ENCODE results near the gene TSACC. TPM values are rescaled to one million over a fixed set of nuclear protein-coding genes. Genes with fewer than 3 reads are reported as not detected.

Gene TSACC
- total and polyA plus RNA-seq, 4 donors: 0.28 to 2.7 (median 0.60) TPM; not detected in 1

GRCh38 chr1:156305215-156305614 lies 33.1 kb upstream of the TSACC start:
- Histone ChIP-seq H3K4me1 (ENCODE audit: control insufficient read depth in 4 of 4, insufficient read depth in 4 of 4, low read length in 3 of 4) (peaks cover 0 to 11% (median 6%) of the 10 kb centered on the region in 4 donors), H3K4me3 (ENCODE audit: low read depth in 1 of 3, low read length in 3 of 3) (no peak overlapping the region), H3K9me3 (ENCODE audit: control insufficient read depth in 4 of 4, low read length in 3 of 4) (no peaks in the 10 kb centered on the region), H3K9ac (ENCODE audit: low read depth in 1 of 2, low read length in 2 of 2) (no peak overlapping the region), H3K27ac (ENCODE audit: low read depth in 1 of 2, low read length in 2 of 2) (no peak overlapping the region), H3K27me3 (ENCODE audit: control insufficient read depth in 4 of 4, insufficient read depth in 4 of 4, low read length in 3 of 4) (no peaks in the 10 kb centered on the region), H3K36me3 (ENCODE audit: control insufficient read depth in 4 of 4, insufficient read depth in 3 of 4, low read depth in 1 of 4, low read length in 3 of 4) (peaks cover 13 to 31% (median 25%) of the 10 kb centered on the region in 4 donors)
- TF ChIP-seq NR2F2 (IDR thresholded peaks at IDR 0.05) (no peak), ZBTB33 (IDR thresholded peaks at IDR 0.05) (no peak), REST (IDR thresholded peaks at IDR 0.05) (no peak), EGR1 (IDR thresholded peaks at IDR 0.05; ENCODE audit: low read depth in 2 of 2) (no peak), FOXA1 (IDR thresholded peaks at IDR 0.05) (no peak), YY1 (IDR thresholded peaks at IDR 0.05) (no peak), RAD21 (IDR thresholded peaks at IDR 0.05) (no peak), HNF4A (conservative IDR thresholded peaks at IDR 0.05) (no peak), MAX (IDR thresholded peaks at IDR 0.05) (no peak), ATF3 (IDR thresholded peaks at IDR 0.05) (no peak), HNF4G (IDR thresholded peaks at IDR 0.05) (no peak), GABPA (IDR thresholded peaks at IDR 0.05 in 1 of 2, conservative IDR thresholded peaks at IDR 0.05 in 1 of 2) (no peak)
- DNase-seq (ENCODE audit: low spot score): no peak
- 83% methylated on average over 2 of the region's 2 CpGs for whole genome bisulfite sequencing

GRCh38 chr1:156308078-156308477 lies 30.2 kb upstream of the TSACC start:
- Histone ChIP-seq H3K27me3 (ENCODE audit: control insufficient read depth in 4 of 4, insufficient read depth in 4 of 4, low read length in 3 of 4) (no peaks in the 10 kb centered on the region), H3K27ac (ENCODE audit: low read depth in 1 of 2, low read length in 2 of 2) (no peak overlapping the region)
- no peak for TF ChIP-seq ATF3 (IDR thresholded peaks at IDR 0.05)
- no peak for TF ChIP-seq ZBTB33 (IDR thresholded peaks at IDR 0.05)
- TF ChIP-seq TAF1 (conservative IDR thresholded peaks at IDR 0.05): no peak
- TF ChIP-seq HNF4A (conservative IDR thresholded peaks at IDR 0.05): no peak
- TF ChIP-seq YY1 (IDR thresholded peaks at IDR 0.05): no peak
- no peak for TF ChIP-seq FOXA2 (IDR thresholded peaks at IDR 0.05)
- no peak for TF ChIP-seq RXRA (IDR thresholded peaks at IDR 0.05)
- no peak for TF ChIP-seq HNF4G (IDR thresholded peaks at IDR 0.05)
- no peak for TF ChIP-seq SP1 (IDR thresholded peaks at IDR 0.05)
- TF ChIP-seq FOXA1 (IDR thresholded peaks at IDR 0.05): no peak
- TF ChIP-seq MAX (IDR thresholded peaks at IDR 0.05): no peak
- no peak for TF ChIP-seq CTCF (IDR thresholded peaks at IDR 0.05; ENCODE audit: low read depth, low read length, missing input control)
- TF ChIP-seq REST (IDR thresholded peaks at IDR 0.05): no peak
- no peak for TF ChIP-seq JUND (IDR thresholded peaks at IDR 0.05)

More at GRCh38 chr1:156308078-156308477, 30.2 kb upstream of the TSACC start:
- Histone ChIP-seq H3K4me1 (ENCODE audit: control insufficient read depth in 4 of 4, insufficient read depth in 4 of 4, low read length in 3 of 4) (no peaks in the 10 kb centered on the region), H3K9ac (ENCODE audit: low read depth in 1 of 2, low read length in 2 of 2) (no peak overlapping the region), H3K9me3 (ENCODE audit: control insufficient read depth in 4 of 4, low read length in 3 of 4) (no peaks in the 10 kb centered on the region), H3K36me3 (ENCODE audit: control insufficient read depth in 4 of 4, insufficient read depth in 3 of 4, low read depth in 1 of 4, low read length in 3 of 4) (peaks cover 21 to 57% (median 43%) of the 10 kb centered on the region in 4 donors), H3K4me3 (ENCODE audit: low read depth in 1 of 3, low read length in 3 of 3) (no peak overlapping the region)
- no peak for DNase-seq (ENCODE audit: low spot score)
